ENCODE data around the gene CD200R1.

CD200R1 gene

DNA sequence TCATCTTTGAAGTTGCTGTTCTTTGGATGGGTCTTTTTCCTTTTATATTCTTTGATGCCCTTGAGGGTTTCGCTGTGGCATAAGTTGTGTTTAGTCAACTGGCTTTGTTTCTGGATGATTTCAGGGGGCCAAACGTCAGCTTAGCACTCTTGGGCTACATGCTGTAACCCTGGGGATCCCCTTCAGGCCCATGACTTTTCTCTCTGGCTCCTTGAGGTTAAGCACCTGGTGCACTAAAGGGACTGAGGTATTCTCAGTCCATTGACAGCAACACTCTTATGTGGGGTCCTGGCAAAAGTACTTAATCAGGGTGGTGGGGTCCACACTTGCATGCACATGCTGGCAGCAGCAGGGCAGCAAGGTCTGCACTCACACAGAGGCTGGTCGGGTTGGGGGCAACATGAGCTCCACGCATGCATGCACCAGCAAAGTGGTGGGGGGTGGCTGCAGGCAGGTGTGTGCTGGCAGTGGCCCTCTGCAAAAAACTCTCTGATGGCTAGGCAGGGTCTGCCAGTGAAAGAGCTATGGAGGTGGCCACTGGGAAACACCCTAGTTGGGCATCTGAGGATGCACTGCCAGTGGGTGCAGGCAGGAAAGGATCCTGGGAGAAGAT, 90.1 kb downstream of the CD200R1 start:
- DNase-seq: no peak

GRCh38 chr3:112881891-112882290, 93.0 kb downstream of the CD200R1 start:
- DNase-seq: no peak

- DNase-seq: no peak
Observed at GRCh38 chr3:112875561-112875960, 99.3 kb downstream of the CD200R1 start.

DNA sequence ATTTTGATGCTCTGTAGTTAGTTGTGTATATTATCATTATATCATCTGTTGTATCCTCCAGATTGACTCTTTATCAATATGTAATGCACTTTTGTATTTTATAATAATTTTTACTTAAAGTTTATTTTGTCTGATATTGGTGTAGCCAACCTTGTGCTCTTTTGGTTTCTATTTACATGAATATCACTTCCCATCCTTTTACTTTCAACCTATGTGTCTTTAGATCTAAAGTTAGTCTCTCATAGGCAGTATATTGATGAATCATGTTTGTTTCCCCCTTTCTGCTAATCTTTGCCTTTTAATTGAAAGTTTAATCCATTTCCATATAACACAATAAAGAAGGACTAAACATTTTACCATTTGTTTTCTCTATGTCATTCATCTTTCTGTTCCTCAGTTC, 100.2 kb downstream of the CD200R1 start:
- no peak for DNase-seq

- no peak for DNase-seq
Observed at GRCh38 chr3:112873632-112874031, 101.3 kb downstream of the CD200R1 start.

DNA sequence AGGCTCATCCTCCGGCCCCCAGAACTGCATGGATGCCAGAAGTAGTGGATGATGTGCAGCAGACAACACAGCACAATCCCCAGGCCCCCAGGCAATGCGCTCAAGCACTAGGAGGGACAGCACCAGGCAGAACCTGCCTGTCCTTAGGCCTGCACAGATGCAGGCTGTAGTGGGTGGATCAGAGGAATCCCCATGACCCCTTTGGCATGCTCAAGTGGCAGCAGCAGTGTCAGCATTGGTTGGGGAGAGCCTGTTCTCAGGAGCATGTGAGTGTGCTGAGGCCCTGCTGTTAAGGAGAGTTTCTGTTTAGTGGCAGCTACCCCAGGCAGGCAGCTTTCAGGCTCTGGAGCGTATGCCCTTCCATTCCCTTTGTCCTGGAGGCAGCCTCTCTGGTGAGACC, 103.2 kb downstream of the CD200R1 start:
- no peak for DNase-seq

Data from activated CD4-positive, alpha-beta T cell treated with anti-CD3 and anti-CD28 coated beads for 48 hours (primary cell).